Peyer's patch (tissue), 4 donors: ENCODE measurements around the gene CHST11. TPM values are rescaled to one million over a fixed set of nuclear protein-coding genes. Genes with fewer than 3 reads are reported as not detected.

Experiments used
- DNase-seq, 3 donors: peaks; one replicate each; pipeline ENCODE4 v3.0.0-alpha.2; 2017 to 2019
- H3K27ac ChIP-seq, 4 donors: fragments of 200-600 bp; sonication (generic); one replicate each; pipeline ENCODE4 v1.5.1; 2016 to 2019
- H3K27me3 ChIP-seq, 2 donors: fragments of 200-600 bp; sonication (generic); one replicate each; pipeline ENCODE4 v1.5.1; 2019
- H3K36me3 ChIP-seq, 3 donors: fragments of 200-600 bp; sonication (generic); one replicate each; pipeline ENCODE4 v1.5.1; 2016 to 2019
- H3K4me1 ChIP-seq, 4 donors: fragments of 200-600 bp; sonication (generic); one replicate each; pipeline ENCODE4 v1.5.1; 2016 to 2019
- H3K4me3 ChIP-seq, 4 donors: fragments of 200-600 bp; sonication (generic); 1 replicate in 3 of 4; 2 replicates in 1 of 4; pipeline ENCODE4 v1.5.1; 2016 to 2019; ENCODE audit warnings: mild to moderate bottlenecking in 1 of 4
- H3K9me3 ChIP-seq, 4 donors: fragments of 200-600 bp; sonication (generic); one replicate each; pipeline ENCODE4 v1.5.1; 2016 to 2019; ENCODE audit warnings: mild to moderate bottlenecking in 1 of 4
- POLR2A ChIP-seq, 2 donors: fragments of 450-650 bp; IDR thresholded peaks; one replicate each; pipeline ENCODE4 v1.5.1; 2017; ENCODE audit warnings: antibody characterized with exemption in 2 of 2, mild to moderate bottlenecking in 2 of 2, moderate library complexity in 2 of 2
- total RNA-seq, 4 donors: library from RNA; depleted of rRNA; stranded (reverse); fragments of >200 nt; gene quantifications; one replicate each; pipeline ENCODE4 v1.1.0, GENCODE V29; 2016
- TF ChIP-seq, protein P1 (sequence below), 6 experiments: fragments of 450-650 bp in 4 of 6; fragments of 200-600 bp in 2 of 6; sonication (generic) in 1 of 6; IDR thresholded peaks; one replicate each; pipeline ENCODE4 v1.5.1; 2017 to 2019; ENCODE audit warnings: antibody characterized with exemption in 6 of 6, mild to moderate bottlenecking in 3 of 6, moderate library complexity in 1 of 6

CHST11 gene
- total RNA-seq, 4 donors from 2014 or later: 9.9 to 119 (median 15.6) TPM

DNA sequence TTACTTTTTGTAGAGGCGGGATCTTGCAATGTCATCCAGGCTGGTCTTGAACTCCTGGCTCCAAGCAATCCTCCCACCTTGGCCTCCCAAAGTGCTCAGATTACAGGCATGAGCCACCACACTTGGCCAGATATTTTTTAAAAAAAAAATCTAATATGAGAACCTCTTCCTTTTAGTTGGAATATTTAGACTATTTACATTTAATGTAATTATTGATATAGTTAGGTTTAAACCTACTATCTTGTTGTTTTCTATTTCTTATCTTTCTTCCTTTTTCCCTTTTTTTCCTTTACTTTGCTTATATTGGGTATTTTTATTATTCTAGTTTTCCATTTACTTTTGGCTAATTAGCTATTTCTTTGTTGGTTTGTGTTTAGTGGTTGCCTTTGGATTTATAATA, 315.6 kb downstream of the CHST11 start:
- Histone ChIP-seq H3K4me1 (no peaks in the 10 kb centered on the region), H3K9me3 (peaks cover 0 to 3% (median 0%) of the 10 kb centered on the region in 4 donors), H3K27ac (no peak overlapping the region), H3K36me3 (no peaks in the 10 kb centered on the region), H3K4me3 (no peak overlapping the region), H3K27me3 (no peaks in the 10 kb centered on the region)
- no peak for DNase-seq
- no peak for TF ChIP-seq POLR2A (IDR thresholded peaks at IDR 0.05)
- TF ChIP-seq, protein P1, sequence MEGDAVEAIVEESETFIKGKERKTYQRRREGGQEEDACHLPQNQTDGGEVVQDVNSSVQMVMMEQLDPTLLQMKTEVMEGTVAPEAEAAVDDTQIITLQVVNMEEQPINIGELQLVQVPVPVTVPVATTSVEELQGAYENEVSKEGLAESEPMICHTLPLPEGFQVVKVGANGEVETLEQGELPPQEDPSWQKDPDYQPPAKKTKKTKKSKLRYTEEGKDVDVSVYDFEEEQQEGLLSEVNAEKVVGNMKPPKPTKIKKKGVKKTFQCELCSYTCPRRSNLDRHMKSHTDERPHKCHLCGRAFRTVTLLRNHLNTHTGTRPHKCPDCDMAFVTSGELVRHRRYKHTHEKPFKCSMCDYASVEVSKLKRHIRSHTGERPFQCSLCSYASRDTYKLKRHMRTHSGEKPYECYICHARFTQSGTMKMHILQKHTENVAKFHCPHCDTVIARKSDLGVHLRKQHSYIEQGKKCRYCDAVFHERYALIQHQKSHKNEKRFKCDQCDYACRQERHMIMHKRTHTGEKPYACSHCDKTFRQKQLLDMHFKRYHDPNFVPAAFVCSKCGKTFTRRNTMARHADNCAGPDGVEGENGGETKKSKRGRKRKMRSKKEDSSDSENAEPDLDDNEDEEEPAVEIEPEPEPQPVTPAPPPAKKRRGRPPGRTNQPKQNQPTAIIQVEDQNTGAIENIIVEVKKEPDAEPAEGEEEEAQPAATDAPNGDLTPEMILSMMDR (IDR thresholded peaks at IDR 0.05): no peak

DNA sequence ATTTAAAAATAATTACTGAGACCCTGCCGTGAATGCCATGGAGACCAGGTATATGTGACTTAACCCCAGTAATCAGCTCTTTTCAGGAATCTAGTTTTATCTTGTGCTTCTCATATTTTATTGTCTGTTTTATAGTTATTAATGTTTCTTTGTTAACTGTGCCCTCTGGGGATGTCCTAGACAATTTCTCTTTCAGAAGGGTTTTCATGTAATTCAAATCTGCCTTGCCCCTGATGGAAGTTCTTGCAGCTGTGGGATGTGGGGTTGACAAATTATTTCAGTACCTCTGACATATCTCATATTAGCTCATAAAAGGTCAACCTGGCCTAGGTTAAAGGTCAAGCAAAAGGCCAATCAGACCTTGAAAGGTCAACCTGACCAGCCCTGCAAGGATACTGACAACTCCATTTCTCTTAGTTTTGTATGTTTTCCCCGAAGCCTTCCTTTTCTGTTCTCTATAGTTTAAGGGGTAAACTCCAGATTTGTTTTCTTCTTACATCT, 319.0 kb downstream of the CHST11 start:
- no peak overlapping the region for H3K27ac ChIP-seq
- peaks cover 0 to 3% (median 0%) of the 10 kb centered on the region in 4 donors for H3K9me3 ChIP-seq
- TF ChIP-seq, protein P1 (IDR thresholded peaks at IDR 0.05): no peak
- no peak for TF ChIP-seq POLR2A (IDR thresholded peaks at IDR 0.05)
- H3K27me3 ChIP-seq: no peaks in the 10 kb centered on the region
- H3K4me3 ChIP-seq: no peak overlapping the region
- no peak for DNase-seq
- no peaks in the 10 kb centered on the region for H3K4me1 ChIP-seq
- H3K36me3 ChIP-seq: no peaks in the 10 kb centered on the region

DNA sequence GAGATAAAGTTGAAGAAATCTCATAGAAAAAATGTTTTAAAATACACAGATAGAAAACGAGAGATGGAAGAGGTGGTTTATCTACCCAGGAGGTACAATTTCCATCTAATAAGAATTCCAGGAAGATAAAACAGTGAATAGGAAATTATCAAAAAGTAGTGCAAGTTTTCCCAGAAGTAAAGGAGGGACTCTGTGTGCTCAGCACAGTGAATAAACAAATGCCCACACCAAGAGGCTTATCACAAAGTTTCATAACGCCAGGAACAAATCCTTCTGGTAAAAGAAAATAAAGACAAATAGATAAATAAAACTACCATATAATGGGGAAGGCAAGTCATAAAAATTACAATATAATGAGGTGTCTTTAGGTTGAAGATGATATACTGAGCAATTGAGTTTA, 322.4 kb downstream of the CHST11 start:
- H3K4me1 ChIP-seq: no peaks in the 10 kb centered on the region
- no peak overlapping the region for H3K27ac ChIP-seq
- H3K9me3 ChIP-seq: peaks cover 0 to under 1% (median 0%) of the 10 kb centered on the region in 4 donors
- no peaks in the 10 kb centered on the region for H3K27me3 ChIP-seq
- H3K4me3 ChIP-seq: no peak overlapping the region
- H3K36me3 ChIP-seq: no peaks in the 10 kb centered on the region
- DNase-seq: no peak
- TF ChIP-seq, protein P1 (IDR thresholded peaks at IDR 0.05): no peak
- no peak for TF ChIP-seq POLR2A (IDR thresholded peaks at IDR 0.05)

DNA sequence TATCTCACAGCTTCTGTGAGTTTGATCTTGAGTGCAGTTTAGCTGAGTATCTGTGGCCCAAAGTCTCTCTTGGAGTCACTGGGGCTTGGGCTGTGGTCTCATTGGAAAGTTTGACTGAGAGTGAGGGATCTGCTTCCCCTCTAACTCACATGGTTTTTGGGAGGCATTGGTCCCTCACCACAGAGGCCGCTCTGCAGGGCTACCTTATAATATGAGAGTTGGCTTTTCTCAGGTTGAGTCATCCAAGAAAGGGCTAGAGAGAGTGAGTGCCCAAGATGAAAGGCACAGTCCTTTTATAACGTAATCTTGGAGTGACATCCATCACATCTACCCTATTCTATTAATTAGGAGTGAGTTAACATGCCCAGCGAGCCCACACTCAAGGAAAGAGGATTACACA, 325.5 kb downstream of the CHST11 start:
- Histone ChIP-seq H3K4me3 (no peak overlapping the region), H3K36me3 (no peaks in the 10 kb centered on the region), H3K27me3 (no peaks in the 10 kb centered on the region), H3K27ac (no peak overlapping the region), H3K4me1 (no peaks in the 10 kb centered on the region), H3K9me3 (no peaks in the 10 kb centered on the region)
- TF ChIP-seq POLR2A (IDR thresholded peaks at IDR 0.05): no peak
- TF ChIP-seq, protein P1 (IDR thresholded peaks at IDR 0.05): no peak
- DNase-seq: no peak

DNA sequence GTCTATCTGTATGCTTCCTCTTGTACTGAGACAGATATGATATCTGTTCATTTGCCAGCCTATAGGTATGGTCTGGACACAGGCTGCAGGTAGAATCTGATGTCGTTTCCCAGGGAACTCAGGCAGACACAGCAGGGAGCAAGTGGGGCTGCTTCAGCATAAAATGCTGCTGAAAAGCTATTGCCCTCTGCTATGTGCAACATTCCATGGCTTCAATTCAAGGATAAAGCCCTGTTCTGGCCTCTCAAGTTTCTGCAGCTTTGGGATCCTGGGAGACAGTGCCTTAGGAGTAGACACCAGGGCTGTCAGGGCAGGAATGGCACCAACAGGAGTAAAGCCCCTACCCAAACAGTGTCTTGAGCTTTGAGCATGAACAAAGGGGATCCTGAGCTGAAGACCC, 327.8 kb downstream of the CHST11 start:
- no peak for DNase-seq
- H3K27ac ChIP-seq: no peak overlapping the region
- H3K27me3 ChIP-seq: no peaks in the 10 kb centered on the region
- no peak overlapping the region for H3K4me3 ChIP-seq
- TF ChIP-seq, protein P1 (IDR thresholded peaks at IDR 0.05): no peak
- TF ChIP-seq POLR2A (IDR thresholded peaks at IDR 0.05): no peak
- no peaks in the 10 kb centered on the region for H3K9me3 ChIP-seq
- no peaks in the 10 kb centered on the region for H3K4me1 ChIP-seq
- no peaks in the 10 kb centered on the region for H3K36me3 ChIP-seq

DNA sequence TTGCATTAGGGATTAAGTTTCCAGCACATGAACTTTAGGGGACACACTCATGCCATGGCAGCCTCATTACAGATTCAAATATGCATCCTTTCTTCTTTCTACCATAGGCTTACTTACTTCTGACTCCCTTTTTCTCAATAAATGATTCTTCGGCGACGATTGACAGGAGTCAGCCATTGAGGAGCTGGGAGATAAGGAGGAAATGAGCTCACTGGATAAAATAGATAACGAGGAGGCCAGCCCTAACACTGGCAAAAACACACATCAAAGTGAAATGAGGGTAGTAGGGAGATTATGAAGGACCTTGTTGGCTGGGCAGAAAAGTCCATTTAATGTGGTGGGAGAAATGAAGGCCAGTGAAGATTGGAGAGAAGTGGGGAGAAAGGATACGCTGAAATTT, 329.1 kb downstream of the CHST11 start:
- no peaks in the 10 kb centered on the region for H3K9me3 ChIP-seq
- TF ChIP-seq POLR2A (IDR thresholded peaks at IDR 0.05): no peak
- TF ChIP-seq, protein P1 (IDR thresholded peaks at IDR 0.05): no peak
- no peaks in the 10 kb centered on the region for H3K4me1 ChIP-seq
- no peak for DNase-seq
- no peaks in the 10 kb centered on the region for H3K27me3 ChIP-seq
- H3K4me3 ChIP-seq: no peak overlapping the region
- no peaks in the 10 kb centered on the region for H3K36me3 ChIP-seq
- no peak overlapping the region for H3K27ac ChIP-seq
